Activated CD4-positive, CD25-positive, alpha-beta regulatory T cell treated with anti-CD3 and anti-CD28 coated beads, Interleukin-2, amount 50 U/mL, for 24 hours (primary cell): ENCODE data around the gene PDE2A.
A peak's percentile ranks its signal among the peaks of the same experiment; 100 is the strongest.

Experiments used
- ATAC-seq, 2 donors: fragments of 150-1000 bp; cut with Tn5 transposase; one replicate each; pipeline ENCODE4 v1.10.0; 2021; ENCODE audit warnings: mild to moderate bottlenecking in 1 of 2, moderate library complexity in 1 of 2

PDE2A gene

GRCh38 chr11:72673943-72674828 lies at the start of gene PDE2A:
Gene PDE2A (minus strand): TSS chr11:72674422. CDS start chr11:72674207, 215 bp downstream.
- no peak for ATAC-seq

GRCh38 chr11:72723508-72723907 lies 49.3 kb upstream of the PDE2A start:
- ATAC-seq: no peak

GRCh38 chr11:72722050-72722748 lies 48.0 kb upstream of the PDE2A start:
- peak; percentile 87 to 90 for ATAC-seq

GRCh38 chr11:72721689-72722049 lies 47.4 kb upstream of the PDE2A start:
- ATAC-seq: peak; percentile 4 to 18

GRCh38 chr11:72721276-72721675 lies 47.1 kb upstream of the PDE2A start:
- ATAC-seq: no peak

GRCh38 chr11:72720784-72721183 lies 46.6 kb upstream of the PDE2A start:
- no peak for ATAC-seq

GRCh38 chr11:72720047-72720446 lies 45.8 kb upstream of the PDE2A start:
- no peak for ATAC-seq

- no peak for ATAC-seq
These were observed 45.3 kb upstream of the PDE2A start for GRCh38 chr11:72719551-72719950.

- peak in 1 of 2 donors; percentile 28 for ATAC-seq
These were observed 44.9 kb upstream of the PDE2A start for GRCh38 chr11:72719144-72719543.

- no peak for ATAC-seq
These were observed 43.9 kb upstream of the PDE2A start for GRCh38 chr11:72718101-72718501.

- no peak for ATAC-seq
These were observed 42.7 kb upstream of the PDE2A start for GRCh38 chr11:72716788-72717435.

GRCh38 chr11:72716290-72716689 lies 42.1 kb upstream of the PDE2A start:
- ATAC-seq: no peak

- no peak for ATAC-seq
These were observed 38.6 kb upstream of the PDE2A start for GRCh38 chr11:72712841-72713240.

GRCh38 chr11:72712168-72712751 lies 38.0 kb upstream of the PDE2A start:
- no peak for ATAC-seq

- ATAC-seq: no peak
These were observed 36.9 kb upstream of the PDE2A start for GRCh38 chr11:72711141-72711540.

- no peak for ATAC-seq
These were observed 36.1 kb upstream of the PDE2A start for GRCh38 chr11:72710278-72710677.

- ATAC-seq: no peak
These were observed 35.4 kb upstream of the PDE2A start for GRCh38 chr11:72709478-72710238.

- ATAC-seq: no peak
These were observed 32.8 kb upstream of the PDE2A start for GRCh38 chr11:72707032-72707431.

GRCh38 chr11:72706579-72706978 lies 32.4 kb upstream of the PDE2A start:
- no peak for ATAC-seq

- no peak for ATAC-seq
These were observed 31.5 kb upstream of the PDE2A start for GRCh38 chr11:72705442-72706365.

GRCh38 chr11:72704783-72705265 lies 30.6 kb upstream of the PDE2A start:
- ATAC-seq: no peak
